Activated CD8-positive, alpha-beta memory T cell treated with anti-CD3 and anti-CD28 coated beads for 24 hours (primary cell): ENCODE results near the gene TCF25.
"Not testable (repeated sequence)": the region's sequence is repeated elsewhere in the genome, so short reads cannot be mapped to it uniquely, and the experiment has no call there.

Experiments used
- DNase-seq: peaks from one replicate; pipeline ENCODE4 v3.0.0-alpha.2; 2020

The TCF25 gene

GRCh38 chr16:89844739-89845339 lies 28.6 kb upstream of the TCF25 start:
- no peak for DNase-seq

GRCh38 chr16:89845417-89845816 lies 28.0 kb upstream of the TCF25 start:
- DNase-seq = peak; percentile 69

GRCh38 chr16:89847051-89847939 lies 26.1 kb upstream of the TCF25 start:
- no peak for DNase-seq

GRCh38 chr16:89847940-89848297 lies 25.5 kb upstream of the TCF25 start:
- no peak for DNase-seq

GRCh38 chr16:89848974-89849373 lies 24.4 kb upstream of the TCF25 start:
- no peak for DNase-seq

- no peak for DNase-seq
These were observed 19.9 kb upstream of the TCF25 start for GRCh38 chr16:89853306-89853993.

GRCh38 chr16:89855301-89855945 lies 18.0 kb upstream of the TCF25 start:
- DNase-seq = no peak

- DNase-seq = no peak
These were observed 17.4 kb upstream of the TCF25 start for GRCh38 chr16:89855986-89856385.

- DNase-seq = no peak
These were observed 14.3 kb upstream of the TCF25 start for GRCh38 chr16:89858973-89859614.

GRCh38 chr16:89859615-89860007 lies 13.8 kb upstream of the TCF25 start:
- no peak for DNase-seq

- DNase-seq = peak; percentile 94
These were observed 12.6 kb upstream of the TCF25 start for GRCh38 chr16:89860747-89861304.

- no peak for DNase-seq
These were observed 11.7 kb upstream of the TCF25 start for GRCh38 chr16:89861648-89862047.

GRCh38 chr16:89862732-89863131 lies 10.7 kb upstream of the TCF25 start:
- DNase-seq = no peak

- peak; percentile 70 for DNase-seq
These were observed 9.5 kb upstream of the TCF25 start for GRCh38 chr16:89863741-89864526.

- DNase-seq = no peak
These were observed 8.9 kb upstream of the TCF25 start for GRCh38 chr16:89864527-89864820.

- no peak for DNase-seq
These were observed 5.5 kb upstream of the TCF25 start for GRCh38 chr16:89867918-89868317.

- no peak for DNase-seq
These were observed 3.5 kb upstream of the TCF25 start for GRCh38 chr16:89869911-89870310.

- no peak for DNase-seq
These were observed 3.0 kb upstream of the TCF25 start for GRCh38 chr16:89870440-89870839.

- no peak for DNase-seq
These were observed 1.5 kb upstream of the TCF25 start for GRCh38 chr16:89871895-89872294.

GRCh38 chr16:89873972-89874689 lies 739 bp downstream of the TCF25 start:
- peak; percentile 99 for DNase-seq

GRCh38 chr16:89879123-89879522 lies 5.7 kb downstream of the TCF25 start:
- DNase-seq = not testable (repeated sequence)
